LNCaP clone FGC (cell line): ENCODE results near the gene HTR1A.
A peak's percentile ranks its signal among the peaks of the same experiment; 100 is the strongest.

Experiments
- DNase-seq: peaks from one replicate; pipeline ENCODE4 v3.0.0-alpha.2; 2011; ENCODE audit warnings: low read depth
- H3K4me3 ChIP-seq: 2 replicates; pipeline ENCODE4 v1.5.1; 2011; ENCODE audit warnings: mild to moderate bottlenecking, low read depth, low read length, control low read depth
- CTCF ChIP-seq: IDR thresholded peaks from 2 replicates; pipeline ENCODE4 v1.5.1; 2012; ENCODE audit warnings: mild to moderate bottlenecking; ENCODE audit not compliant: control insufficient read depth, insufficient read depth; ENCODE audit errors: extremely low read depth

The HTR1A gene

GRCh38 chr5:63961598-63962161, 565 bp downstream of the HTR1A start:
- no peak for TF ChIP-seq CTCF
- no peak overlapping the region for H3K4me3 ChIP-seq
- DNase-seq: no peak

GRCh38 chr5:63961125-63961597, 1.1 kb downstream of the HTR1A start:
- no peak for TF ChIP-seq CTCF
- DNase-seq: no peak

GRCh38 chr5:63960646-63961045, 1.6 kb downstream of the HTR1A start:
- no peak for DNase-seq
- no peak for TF ChIP-seq CTCF
- H3K4me3 ChIP-seq: no peak overlapping the region

More at GRCh38 chr5:63961125-63961597, 1.1 kb downstream of the HTR1A start:
- no peak overlapping the region for H3K4me3 ChIP-seq

- no peak for DNase-seq
- no peak overlapping the region for H3K4me3 ChIP-seq
Observed at GRCh38 chr5:63959177-63959982, 2.9 kb downstream of the HTR1A start.

GRCh38 chr5:63958654-63959053, 3.6 kb downstream of the HTR1A start:
- TF ChIP-seq CTCF: no peak
- no peak overlapping the region for H3K4me3 ChIP-seq

More at GRCh38 chr5:63959177-63959982, 2.9 kb downstream of the HTR1A start:
- TF ChIP-seq CTCF: peak; percentile 54

GRCh38 chr5:63957617-63958016, 4.6 kb downstream of the HTR1A start:
- no peak overlapping the region for H3K4me3 ChIP-seq
- no peak for TF ChIP-seq CTCF
- no peak for DNase-seq

More at GRCh38 chr5:63958654-63959053, 3.6 kb downstream of the HTR1A start:
- DNase-seq: no peak
